Stimulated activated memory B cell treated with anti-CD40 and anti-IgM and Interleukin-4, amounts not matched to agents 10 μg/mL and 1 μg/mL and 100 μg/mL, for 72 hours (primary cell): ENCODE measurements around the gene OTULINL.
A peak's percentile ranks its signal among the peaks of the same experiment; 100 is the strongest.

Experiments
- ATAC-seq: fragments of 150-1000 bp; cut with Tn5 transposase; 2 replicates; pipeline ENCODE4 v1.10.0; 2021
- H3K27ac Mint-ChIP-seq: one replicate; pipeline ENCODE4 v1.8.0; 2022; ENCODE audit warnings: mild to moderate bottlenecking, mixed read lengths
- H3K27me3 Mint-ChIP-seq: one replicate; pipeline ENCODE4 v1.8.0; 2022; ENCODE audit warnings: mixed read lengths
- H3K36me3 Mint-ChIP-seq: one replicate; pipeline ENCODE4 v1.8.0; 2022; ENCODE audit warnings: mixed read lengths
- H3K4me1 Mint-ChIP-seq: one replicate; pipeline ENCODE4 v1.8.0; 2022; ENCODE audit warnings: mixed read lengths
- H3K4me3 Mint-ChIP-seq: one replicate; pipeline ENCODE4 v1.8.0; 2022; ENCODE audit warnings: mild to moderate bottlenecking, moderate library complexity, mixed read lengths
- H3K9me3 Mint-ChIP-seq: one replicate; pipeline ENCODE4 v1.8.0; 2022; ENCODE audit warnings: mixed read lengths

Gene OTULINL

DNA sequence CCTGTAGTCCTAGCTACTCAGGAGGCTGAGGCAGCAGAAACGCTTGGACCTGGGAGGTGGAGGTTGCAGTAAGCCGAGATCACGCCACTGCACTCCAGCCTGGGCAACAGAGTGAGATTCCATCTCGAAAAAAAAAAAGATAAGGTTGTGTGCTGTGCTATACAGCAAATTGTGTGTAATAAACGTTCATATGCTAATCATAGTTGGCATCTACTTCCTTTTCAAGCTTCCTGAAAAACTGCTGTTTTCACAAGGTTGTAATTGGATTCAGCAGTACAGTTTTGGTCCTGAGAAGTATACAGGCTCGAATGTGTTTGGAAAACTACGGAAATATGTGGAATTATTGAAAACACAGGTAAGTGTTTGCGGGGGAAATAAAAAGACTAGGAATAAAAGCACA lies 25.5 kb downstream of the OTULINL start:
- H3K4me1 Mint-ChIP-seq, result no peaks in the 10 kb centered on the region
- no peaks in the 10 kb centered on the region for H3K9me3 Mint-ChIP-seq
- ATAC-seq, result no peak
- H3K36me3 Mint-ChIP-seq, result no peaks in the 10 kb centered on the region
- H3K27ac Mint-ChIP-seq, result no peak overlapping the region
- H3K27me3 Mint-ChIP-seq, result no peaks in the 10 kb centered on the region
- no peak overlapping the region for H3K4me3 Mint-ChIP-seq

DNA sequence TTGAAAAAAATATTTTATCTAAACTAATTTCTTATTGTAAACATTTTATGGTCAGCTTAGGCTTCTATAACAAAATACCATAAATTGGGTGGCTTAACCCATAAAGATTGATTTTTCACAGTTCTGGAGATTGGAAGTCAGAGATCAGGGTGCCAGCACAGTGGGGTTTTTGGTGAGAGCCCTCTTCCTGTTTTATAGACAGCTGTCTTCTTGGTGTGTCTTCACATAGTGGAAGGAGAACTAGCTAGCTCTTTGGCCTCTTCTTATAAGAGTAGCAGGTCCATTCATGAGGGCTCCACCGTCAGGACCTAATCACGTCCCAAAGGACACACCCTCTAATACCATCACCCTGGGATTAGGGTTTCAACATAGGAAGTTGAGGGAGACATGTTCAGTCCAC lies 26.6 kb downstream of the OTULINL start:
- no peaks in the 10 kb centered on the region for H3K9me3 Mint-ChIP-seq
- H3K4me1 Mint-ChIP-seq, result no peaks in the 10 kb centered on the region
- H3K36me3 Mint-ChIP-seq, result no peaks in the 10 kb centered on the region
- no peaks in the 10 kb centered on the region for H3K27me3 Mint-ChIP-seq
- no peak for ATAC-seq
- no peak overlapping the region for H3K4me3 Mint-ChIP-seq
- no peak overlapping the region for H3K27ac Mint-ChIP-seq

DNA sequence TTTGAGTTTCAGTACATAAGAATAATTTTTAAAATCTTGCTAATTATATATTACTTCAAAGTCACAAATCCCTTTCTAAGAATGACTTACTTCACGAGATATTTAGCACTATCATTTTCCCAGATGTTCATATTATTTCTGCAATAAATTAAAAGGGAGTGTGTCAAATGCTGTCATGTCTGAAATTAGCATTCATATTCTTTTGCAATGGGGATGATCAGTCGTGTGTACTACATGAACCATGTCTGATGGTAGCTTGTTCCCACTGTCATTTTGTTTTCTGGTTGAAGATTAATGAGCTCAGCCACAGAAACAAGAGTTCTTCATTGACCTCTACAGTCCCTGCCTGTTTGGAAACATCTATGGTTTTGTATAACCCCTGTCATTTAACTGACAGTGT lies 30.1 kb downstream of the OTULINL start:
- Mint-ChIP-seq H3K27me3 (peaks cover 4% of the 10 kb centered on the region), H3K4me3 (no peak overlapping the region), H3K4me1 (no peaks in the 10 kb centered on the region), H3K36me3 (no peaks in the 10 kb centered on the region), H3K9me3 (no peaks in the 10 kb centered on the region), H3K27ac (no peak overlapping the region)
- no peak for ATAC-seq

DNA sequence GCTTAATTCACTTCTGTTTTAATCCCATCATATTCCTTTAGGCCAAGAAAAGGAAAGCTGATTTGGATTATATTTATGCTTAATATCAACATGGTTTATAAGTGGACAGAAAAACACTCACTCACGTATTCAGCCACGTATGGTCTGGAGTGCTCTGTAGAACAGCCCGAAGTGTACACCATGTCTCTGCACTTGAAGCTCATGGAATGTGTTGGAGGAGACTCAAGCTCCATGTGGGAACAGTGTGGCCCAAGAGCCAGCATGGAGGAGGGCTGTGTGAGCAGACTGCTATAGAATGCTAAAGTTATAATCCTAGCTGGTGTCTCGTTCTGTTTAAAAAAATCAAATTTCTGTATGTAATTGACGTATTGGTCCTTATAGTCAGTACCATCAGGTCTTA lies 32.9 kb downstream of the OTULINL start:
- H3K27ac Mint-ChIP-seq, result no peak overlapping the region
- no peak for ATAC-seq
- no peaks in the 10 kb centered on the region for H3K36me3 Mint-ChIP-seq
- peaks cover 15% of the 10 kb centered on the region for H3K27me3 Mint-ChIP-seq
- no peaks in the 10 kb centered on the region for H3K9me3 Mint-ChIP-seq
- H3K4me3 Mint-ChIP-seq, result no peak overlapping the region
- no peaks in the 10 kb centered on the region for H3K4me1 Mint-ChIP-seq

DNA sequence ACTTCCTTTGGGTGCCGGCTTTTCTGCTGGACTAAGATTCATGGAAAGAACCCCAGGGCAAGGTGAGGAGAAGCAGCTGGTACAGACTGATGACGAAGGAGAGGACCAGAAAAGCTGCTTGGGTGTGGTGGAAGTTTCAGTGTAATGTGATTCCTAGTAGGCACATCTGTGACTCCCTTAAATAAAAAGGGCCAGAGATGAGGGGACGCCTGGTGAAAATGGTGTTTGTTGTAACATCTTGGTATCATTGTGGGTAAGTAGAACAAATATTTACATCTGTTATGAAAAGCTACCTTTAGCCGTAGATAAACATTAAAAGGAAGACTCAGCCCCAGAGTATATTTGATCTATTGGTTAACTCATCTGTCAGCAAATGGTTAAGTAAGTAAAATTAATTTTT lies 33.8 kb downstream of the OTULINL start:
- Mint-ChIP-seq H3K36me3 (no peaks in the 10 kb centered on the region), H3K27me3 (peaks cover 15% of the 10 kb centered on the region)

DNA sequence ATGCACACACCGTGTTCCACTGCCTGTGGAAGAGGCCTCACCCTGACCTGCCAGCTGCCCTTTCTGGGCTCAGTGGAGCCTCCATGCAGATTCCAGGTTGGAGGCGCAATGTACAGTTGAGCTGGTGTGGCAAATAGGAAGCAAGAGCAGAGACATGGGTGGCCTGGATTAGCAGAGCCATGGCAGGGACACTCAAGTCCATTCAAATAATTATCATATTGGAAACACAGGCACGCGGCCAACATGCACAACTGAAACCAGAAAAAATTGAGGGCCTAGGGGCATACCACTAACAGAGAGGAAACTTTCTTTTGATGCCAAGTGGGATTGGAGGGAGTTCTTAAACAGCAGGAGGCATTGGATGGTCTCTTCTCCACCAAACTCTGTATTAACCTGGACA lies 35.8 kb downstream of the OTULINL start:
- Mint-ChIP-seq H3K9me3 (peaks cover 16% of the 10 kb centered on the region), H3K4me1 (no peaks in the 10 kb centered on the region), H3K4me3 (no peak overlapping the region), H3K27me3 (peaks cover 30% of the 10 kb centered on the region), H3K36me3 (peaks cover 6% of the 10 kb centered on the region), H3K27ac (no peak overlapping the region)
- ATAC-seq, result no peak

More for the DNA sequence above, 33.8 kb downstream of the OTULINL start:
- peaks cover 5% of the 10 kb centered on the region for H3K9me3 Mint-ChIP-seq
- no peak for ATAC-seq
- no peak overlapping the region for H3K4me3 Mint-ChIP-seq
- H3K4me1 Mint-ChIP-seq, result no peaks in the 10 kb centered on the region
- H3K27ac Mint-ChIP-seq, result no peak overlapping the region

DNA sequence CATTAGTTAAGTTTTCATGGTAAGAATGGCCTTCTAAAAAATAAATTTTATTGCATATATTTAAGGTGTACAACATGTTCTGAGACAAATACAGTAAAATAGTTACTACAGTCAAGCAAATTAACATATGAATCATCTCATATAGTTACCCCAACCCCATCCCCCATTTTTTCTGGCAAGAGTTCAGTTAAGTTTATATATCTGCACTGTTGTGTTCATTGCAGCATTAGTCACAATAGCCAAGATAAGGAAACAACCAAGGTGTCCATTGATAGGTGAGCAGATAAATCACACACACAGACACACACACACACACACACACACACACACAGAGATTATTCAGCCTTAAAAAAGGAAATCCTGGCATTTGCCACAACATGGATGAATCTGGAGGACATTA lies 45.7 kb downstream of the OTULINL start:
- H3K4me1 Mint-ChIP-seq, result no peaks in the 10 kb centered on the region
- H3K4me3 Mint-ChIP-seq, result no peak overlapping the region
- peaks cover 3% of the 10 kb centered on the region for H3K27me3 Mint-ChIP-seq
- no peaks in the 10 kb centered on the region for H3K36me3 Mint-ChIP-seq
- H3K9me3 Mint-ChIP-seq, result peaks cover under 1% of the 10 kb centered on the region
- H3K27ac Mint-ChIP-seq, result no peak overlapping the region
- no peak for ATAC-seq

DNA sequence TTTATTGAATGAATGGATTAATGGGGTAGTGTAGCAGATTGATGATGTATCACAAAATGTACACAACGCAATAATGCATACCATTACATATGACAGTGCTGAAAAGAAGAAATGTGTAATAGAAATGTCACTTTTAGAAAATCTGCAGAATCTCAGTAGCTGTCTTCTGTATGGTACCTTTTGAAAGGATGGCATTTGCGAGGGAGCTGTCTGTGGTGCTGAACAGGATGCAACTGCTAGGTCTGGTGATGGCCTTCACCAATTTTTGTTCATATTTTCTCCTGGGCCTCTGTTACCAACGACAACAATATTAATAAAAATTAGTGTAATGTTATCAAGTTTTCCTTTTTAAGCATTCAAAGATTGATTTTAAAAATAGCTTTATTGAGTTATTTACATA lies 46.8 kb downstream of the OTULINL start:
- Mint-ChIP-seq H3K4me1 (no peaks in the 10 kb centered on the region), H3K36me3 (no peaks in the 10 kb centered on the region), H3K4me3 (no peak overlapping the region), H3K27ac (no peak overlapping the region), H3K9me3 (no peaks in the 10 kb centered on the region), H3K27me3 (no peaks in the 10 kb centered on the region)
- ATAC-seq, result no peak

DNA sequence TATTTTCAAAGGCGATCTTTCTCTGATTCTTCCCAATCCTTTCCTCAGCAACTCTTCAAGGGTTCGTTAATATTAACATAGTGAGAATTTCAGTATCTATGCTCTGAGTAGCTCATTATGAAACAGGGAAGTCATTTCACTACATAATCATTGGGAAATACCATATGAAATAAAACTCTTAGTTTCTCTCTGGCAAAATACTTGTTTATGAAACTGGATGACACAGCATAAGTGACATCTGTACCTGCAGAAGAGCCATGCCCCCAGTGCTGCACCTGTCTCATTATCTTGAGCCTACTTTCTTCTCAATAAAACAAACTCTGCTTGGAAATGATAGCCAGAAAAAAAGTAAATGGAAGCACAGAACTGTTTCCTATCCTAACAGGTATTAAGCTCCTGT lies 49.1 kb downstream of the OTULINL start:
- ATAC-seq, result no peak
- no peaks in the 10 kb centered on the region for H3K27me3 Mint-ChIP-seq
- H3K36me3 Mint-ChIP-seq, result no peaks in the 10 kb centered on the region
- no peaks in the 10 kb centered on the region for H3K4me1 Mint-ChIP-seq
- H3K9me3 Mint-ChIP-seq, result no peaks in the 10 kb centered on the region
- H3K27ac Mint-ChIP-seq, result no peak overlapping the region
- H3K4me3 Mint-ChIP-seq, result no peak overlapping the region

DNA sequence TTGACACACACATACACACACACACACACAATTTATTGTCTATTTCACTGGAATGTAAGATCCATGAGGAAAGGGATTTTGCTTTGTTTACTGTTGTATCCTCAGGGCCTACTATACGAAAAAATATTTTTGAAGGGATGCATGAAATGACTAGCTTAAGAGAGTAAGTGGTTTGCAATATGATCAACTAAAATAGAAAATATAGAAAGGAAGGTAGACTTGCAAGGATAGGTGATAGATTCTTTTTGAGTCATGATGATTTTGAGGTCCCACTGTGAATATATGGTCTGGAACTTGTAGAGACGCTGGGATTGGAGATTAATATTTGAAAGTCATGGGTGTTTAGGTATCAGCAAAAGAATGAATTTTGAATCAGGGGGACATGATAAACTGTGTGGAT lies 54.1 kb downstream of the OTULINL start:
- Mint-ChIP-seq H3K27ac (no peak overlapping the region), H3K4me3 (no peak overlapping the region), H3K36me3 (no peaks in the 10 kb centered on the region), H3K27me3 (peaks cover 3% of the 10 kb centered on the region), H3K9me3 (no peaks in the 10 kb centered on the region), H3K4me1 (no peaks in the 10 kb centered on the region)
- no peak for ATAC-seq

DNA sequence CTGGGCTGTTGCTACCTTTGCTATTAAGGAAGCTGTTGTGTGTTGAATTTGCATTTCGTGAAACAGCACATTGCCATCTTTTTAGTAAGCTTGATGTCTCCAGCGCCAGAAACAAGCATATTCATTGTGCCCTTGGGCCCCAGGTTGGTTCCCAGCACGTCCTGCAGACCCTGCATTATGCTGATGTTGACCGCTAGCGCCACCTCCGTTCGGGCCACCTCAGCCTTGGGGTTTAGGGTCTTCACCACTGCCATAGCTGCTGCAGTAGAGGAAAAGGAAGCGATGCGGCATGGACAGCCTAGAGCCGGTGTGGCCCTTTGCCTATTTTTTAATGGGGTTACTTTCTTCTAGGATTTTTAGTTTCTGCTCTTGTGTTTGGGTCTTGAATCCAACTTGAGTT lies 59.2 kb downstream of the OTULINL start:
- Mint-ChIP-seq H3K4me1 (no peaks in the 10 kb centered on the region), H3K4me3 (no peak overlapping the region), H3K36me3 (no peaks in the 10 kb centered on the region)

DNA sequence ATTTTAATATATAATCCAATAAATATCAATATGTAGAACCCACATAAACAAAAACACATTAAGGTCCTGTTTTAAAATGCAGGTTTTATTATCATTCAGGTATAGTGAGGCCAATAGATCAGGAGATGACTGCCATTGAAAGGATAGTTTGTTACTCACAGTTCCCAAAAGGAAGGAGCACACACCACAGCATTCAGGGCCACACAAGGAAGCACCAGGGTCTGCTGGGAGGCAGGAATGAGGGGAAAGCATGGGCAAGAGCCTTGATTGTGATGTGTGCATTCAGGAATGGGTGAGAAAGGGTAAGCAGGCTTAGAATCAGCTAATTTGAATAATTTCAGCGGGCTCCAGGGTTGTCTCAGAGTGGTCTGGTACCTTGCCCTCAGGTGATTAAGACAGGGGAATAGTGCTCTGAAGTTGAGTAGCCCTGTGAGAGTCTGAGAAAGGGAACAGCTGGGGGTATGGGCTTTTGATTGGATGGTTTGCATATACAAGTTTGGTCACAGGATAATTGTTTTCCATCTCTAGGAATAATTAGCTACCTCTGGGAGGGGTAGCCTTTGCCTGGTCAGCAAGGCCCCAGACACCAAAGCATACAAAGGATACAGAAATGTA lies 63.1 kb downstream of the OTULINL start:
- H3K4me1 Mint-ChIP-seq, result no peaks in the 10 kb centered on the region
- no peaks in the 10 kb centered on the region for H3K9me3 Mint-ChIP-seq
- H3K4me3 Mint-ChIP-seq, result no peak overlapping the region
- H3K27ac Mint-ChIP-seq, result no peak overlapping the region
- H3K27me3 Mint-ChIP-seq, result peaks cover 56% of the 10 kb centered on the region
- no peaks in the 10 kb centered on the region for H3K36me3 Mint-ChIP-seq
- no peak for ATAC-seq

More for the DNA sequence above, 59.2 kb downstream of the OTULINL start:
- peaks cover 39% of the 10 kb centered on the region for H3K27me3 Mint-ChIP-seq
- H3K27ac Mint-ChIP-seq, result no peak overlapping the region
- no peak for ATAC-seq
- H3K9me3 Mint-ChIP-seq, result no peaks in the 10 kb centered on the region

DNA sequence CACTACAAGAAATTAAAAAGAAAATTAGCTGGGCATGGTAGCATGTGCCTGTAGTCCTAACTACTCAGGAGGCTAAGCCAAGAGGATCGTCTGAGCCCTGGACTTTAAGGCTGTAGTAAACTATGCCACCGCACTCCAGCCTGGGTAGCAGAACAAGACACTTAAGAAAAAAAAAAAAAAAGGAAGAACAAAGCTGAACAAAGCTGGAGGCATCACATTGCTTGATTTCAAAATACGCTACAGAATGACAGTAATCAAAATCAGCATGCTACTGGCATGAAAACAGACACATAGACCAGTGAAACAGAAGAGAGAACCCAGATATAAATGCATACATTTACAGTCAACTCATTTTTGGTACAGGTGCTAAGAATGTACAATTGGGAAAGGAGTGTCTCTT lies 68.5 kb downstream of the OTULINL start:
- Mint-ChIP-seq H3K27me3 (peaks cover 25% of the 10 kb centered on the region), H3K36me3 (no peaks in the 10 kb centered on the region), H3K4me1 (peaks cover under 1% of the 10 kb centered on the region), H3K9me3 (no peaks in the 10 kb centered on the region), H3K4me3 (no peak overlapping the region), H3K27ac (no peak overlapping the region)
- no peak for ATAC-seq

DNA sequence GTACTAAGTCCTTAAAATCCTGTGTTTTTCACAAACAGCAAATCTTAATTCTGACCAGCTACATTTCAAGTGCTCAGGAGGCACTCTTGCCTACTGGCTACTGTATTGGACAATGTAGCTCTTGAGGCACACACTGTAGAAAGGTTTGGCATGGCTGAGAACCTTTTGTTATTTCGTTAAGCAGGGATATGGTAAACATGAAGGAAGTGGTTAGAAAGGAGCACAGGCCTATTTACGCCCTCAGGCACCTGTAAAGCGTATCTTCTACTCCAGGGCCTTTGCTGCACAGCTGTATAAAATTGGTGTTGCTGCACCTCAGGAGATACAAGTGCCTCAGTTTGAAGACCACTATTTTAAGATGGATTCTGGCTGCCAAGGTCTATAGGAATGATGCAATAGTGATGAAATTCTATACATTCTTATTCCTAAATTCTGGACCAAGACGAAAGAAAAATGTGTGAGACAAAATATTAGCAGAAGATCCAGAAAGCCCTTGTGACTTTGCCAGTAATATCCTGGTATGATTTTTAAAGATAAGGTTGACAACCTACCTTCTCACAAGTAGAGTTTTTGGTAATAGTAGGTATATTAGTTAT lies 73.7 kb downstream of the OTULINL start:
- no peak overlapping the region for H3K27ac Mint-ChIP-seq
- H3K4me3 Mint-ChIP-seq, result no peak overlapping the region
- H3K27me3 Mint-ChIP-seq, result no peaks in the 10 kb centered on the region
- no peaks in the 10 kb centered on the region for H3K36me3 Mint-ChIP-seq
- ATAC-seq, result no peak
- no peaks in the 10 kb centered on the region for H3K9me3 Mint-ChIP-seq
- H3K4me1 Mint-ChIP-seq, result peaks cover 22% of the 10 kb centered on the region

DNA sequence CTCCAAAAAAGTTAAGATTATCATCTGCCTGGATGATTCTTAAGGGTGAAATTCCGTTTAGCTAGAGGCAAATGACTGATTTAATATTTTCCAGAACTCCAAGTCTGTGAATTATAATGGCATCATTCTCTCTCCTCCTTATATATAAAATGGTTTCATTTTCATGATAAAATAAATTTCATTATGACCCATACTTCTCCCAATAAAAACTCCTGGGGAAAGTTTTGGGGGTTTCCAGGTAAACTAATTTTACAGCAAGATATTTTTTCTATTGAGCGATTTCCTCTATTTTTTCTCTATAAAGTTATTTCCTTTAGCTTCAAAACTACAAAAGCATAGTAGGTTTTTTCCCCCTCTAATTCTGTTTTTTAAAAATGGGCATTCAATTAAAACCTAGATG lies 75.3 kb downstream of the OTULINL start:
- Mint-ChIP-seq H3K27me3 (no peaks in the 10 kb centered on the region), H3K36me3 (peaks cover 6% of the 10 kb centered on the region), H3K4me3 (no peak overlapping the region), H3K4me1 (peaks cover 37% of the 10 kb centered on the region), H3K9me3 (no peaks in the 10 kb centered on the region), H3K27ac (peak overlapping the region; percentile 22)
- no peak for ATAC-seq

DNA sequence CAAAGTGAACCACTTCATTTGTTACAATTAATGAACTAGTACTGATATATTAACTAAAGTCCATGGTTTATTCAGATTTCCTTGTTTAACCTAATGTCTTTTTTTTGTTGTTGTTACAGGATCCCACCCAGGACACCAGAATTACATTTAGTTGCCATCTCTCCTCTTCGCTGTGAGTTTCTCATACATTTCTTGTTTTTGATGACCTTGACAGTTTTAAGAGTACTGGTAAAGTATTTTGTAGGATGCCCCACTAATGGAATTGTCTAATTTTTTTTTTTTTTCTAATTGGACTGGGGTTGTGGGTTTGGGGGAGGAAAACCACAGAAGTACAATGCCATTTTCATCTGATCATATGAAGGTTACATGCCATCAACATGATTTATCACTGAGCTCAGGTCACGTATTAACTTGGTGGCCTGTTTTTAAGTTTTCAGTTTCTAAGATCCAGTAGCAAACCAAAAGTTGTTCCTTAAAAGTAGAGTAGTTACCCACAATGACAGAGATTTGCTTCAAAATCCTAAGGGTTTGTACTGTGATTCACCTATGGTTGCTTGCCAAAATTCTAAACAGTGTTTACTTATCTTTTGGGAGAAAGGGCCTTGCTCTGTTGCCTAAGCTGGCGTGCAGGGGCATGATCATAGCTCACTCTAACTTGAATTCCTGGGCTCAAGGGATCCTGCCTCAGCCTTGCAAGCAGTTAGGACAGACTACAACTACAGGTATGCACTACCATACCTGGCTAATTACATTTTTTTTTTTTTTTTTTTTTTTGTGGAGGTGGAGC lies 78.4 kb downstream of the OTULINL start:
- Mint-ChIP-seq H3K4me3 (no peak overlapping the region), H3K27me3 (no peaks in the 10 kb centered on the region), H3K36me3 (peaks cover 6% of the 10 kb centered on the region), H3K4me1 (peaks cover 49% of the 10 kb centered on the region), H3K27ac (peak overlapping the region; percentile 55), H3K9me3 (no peaks in the 10 kb centered on the region)
- no peak for ATAC-seq
